ENCODE results near the gene GDI2.
"Not testable (repeated sequence)": the region's sequence is repeated elsewhere in the genome, so short reads cannot be mapped to it uniquely, and the experiment has no call there.

GDI2 gene

GRCh38 chr10:5840314-5841307 is 27.4 kb upstream of the GDI2 start:
- CTCF ChIA-PET = interaction anchor here (0.5 kb wide), 1 partner anchor 22 kb away, joined by 7 read pairs; no protein-coding TSS in a partner anchor
- POLR2A ChIA-PET = interaction anchor here (0.7 to 2.0 kb wide), 3 partner anchors 27 to 49 kb away, joined by 3 to 6 read pairs (median 3); partner anchors contain the start of genes ANKRD16, FBH1 and GDI2
- TF ChIP-seq FOXK2 (IDR thresholded peaks at IDR 0.05) (no peak), SUZ12 (IDR thresholded peaks at IDR 0.05) (no peak), CTBP1 (IDR thresholded peaks at IDR 0.05; ENCODE audit: borderline replicate concordance) (no peak), LEF1 (IDR thresholded peaks at IDR 0.05; ENCODE audit: borderline replicate concordance) (no peak), PKNOX1 (IDR thresholded peaks at IDR 0.05) (0 out of 2 replicates have a peak, but pooled peaks have one; percentile 28)
- no peak for DNase-seq (ENCODE audit: extremely low spot score)

GRCh38 chr10:5836181-5836580 is 22.9 kb upstream of the GDI2 start:
- CTCF ChIA-PET; DNase-seq (ENCODE audit: extremely low spot score): not testable (repeated sequence)

GRCh38 chr10:5835446-5836095 is 22.3 kb upstream of the GDI2 start:
- TF ChIP-seq NFRKB (IDR thresholded peaks at IDR 0.05) (no peak), SUZ12 (IDR thresholded peaks at IDR 0.05) (no peak), FOXK2 (IDR thresholded peaks at IDR 0.05) (no peak), LEF1 (IDR thresholded peaks at IDR 0.05; ENCODE audit: borderline replicate concordance) (no peak), CTBP1 (IDR thresholded peaks at IDR 0.05; ENCODE audit: borderline replicate concordance) (no peak), ZNF384 (IDR thresholded peaks at IDR 0.05) (no peak), TARDBP (IDR thresholded peaks at IDR 0.05) (no peak), FOXM1 (IDR thresholded peaks at IDR 0.05; ENCODE audit: borderline replicate concordance) (no peak), BHLHE40 (IDR thresholded peaks at IDR 0.05; ENCODE audit: borderline replicate concordance) (no peak), HDGF (IDR thresholded peaks at IDR 0.05; ENCODE audit: borderline replicate concordance) (no peak), PKNOX1 (IDR thresholded peaks at IDR 0.05) (no peak), ARNT (IDR thresholded peaks at IDR 0.05) (no peak), FOXA1 (IDR thresholded peaks at IDR 0.05) (no peak), L3MBTL2 (conservative IDR thresholded peaks at IDR 0.05) (no peak), ELF4 (IDR thresholded peaks at IDR 0.05) (no peak), SP1 (IDR thresholded peaks at IDR 0.05) (no peak)
- ChIA-PET POLR2A (no interaction called here), CTCF (no interaction called here)
- DNase-seq (ENCODE audit: extremely low spot score) = no peak

More at GRCh38 chr10:5836181-5836580, 22.9 kb upstream of the GDI2 start:
- POLR2A ChIA-PET = not testable (repeated sequence)

GRCh38 chr10:5833814-5834213 is 20.6 kb upstream of the GDI2 start:
- no peak for DNase-seq (ENCODE audit: extremely low spot score)
- TF ChIP-seq FOXM1 (IDR thresholded peaks at IDR 0.05; ENCODE audit: borderline replicate concordance) (no peak), BHLHE40 (IDR thresholded peaks at IDR 0.05; ENCODE audit: borderline replicate concordance) (no peak), L3MBTL2 (conservative IDR thresholded peaks at IDR 0.05) (no peak), HDGF (IDR thresholded peaks at IDR 0.05; ENCODE audit: borderline replicate concordance) (no peak), LEF1 (IDR thresholded peaks at IDR 0.05; ENCODE audit: borderline replicate concordance) (no peak), ZNF384 (IDR thresholded peaks at IDR 0.05) (no peak), TARDBP (IDR thresholded peaks at IDR 0.05) (no peak), PKNOX1 (IDR thresholded peaks at IDR 0.05) (no peak), NFRKB (IDR thresholded peaks at IDR 0.05) (no peak), FOXA1 (IDR thresholded peaks at IDR 0.05) (no peak)
- ChIA-PET CTCF (no interaction called here), POLR2A (interaction anchor here (0.6 kb wide), 1 partner anchor 20 kb away, joined by 4 read pairs; the partner anchor contains the start of gene GDI2)

- TF ChIP-seq BHLHE40 (IDR thresholded peaks at IDR 0.05; ENCODE audit: borderline replicate concordance) = no peak
- TF ChIP-seq NFRKB (IDR thresholded peaks at IDR 0.05) = no peak
- TF ChIP-seq PKNOX1 (IDR thresholded peaks at IDR 0.05) = no peak
- TF ChIP-seq SP1 (IDR thresholded peaks at IDR 0.05) = no peak
- no peak for TF ChIP-seq ZNF384 (IDR thresholded peaks at IDR 0.05)
- TF ChIP-seq TARDBP (IDR thresholded peaks at IDR 0.05) = no peak
- TF ChIP-seq L3MBTL2 (conservative IDR thresholded peaks at IDR 0.05) = no peak
- no peak for DNase-seq (ENCODE audit: extremely low spot score)
- ChIA-PET POLR2A (interaction anchor here (0.7 kb wide), 1 partner anchor 11 kb away, joined by 3 read pairs; no protein-coding TSS in a partner anchor), CTCF (no interaction called here)
Observed at GRCh38 chr10:5832946-5833345, 19.7 kb upstream of the GDI2 start.

Data from HEK293T (cell line).